MM.1S (cell line): ENCODE measurements around the gene KIAA1755.

ENCODE experiments used
- CTCF ChIP-seq: fragments of 300-600 bp; sonication (generic); IDR thresholded peaks from 2 replicates; pipeline ENCODE4 v1.5.1; 2016; ENCODE audit warnings: antibody characterized with exemption, low read length, mixed read lengths
- EZH2 ChIP-seq: fragments of 300-600 bp; sonication (generic); optimal IDR thresholded peaks from 2 replicates; pipeline ENCODE3; 2017; ENCODE audit warnings: low read depth, mild to moderate bottlenecking, antibody characterized with exemption, low read length, mixed read lengths
- EZH2phosphoT487 ChIP-seq: fragments of 300-600 bp; sonication (generic); IDR thresholded peaks from 2 replicates; pipeline ENCODE4 v1.6.1; 2018; ENCODE audit warnings: antibody characterized with exemption, low read length

- TF ChIP-seq CTCF, result no peak
- TF ChIP-seq EZH2, result no peak
- no peak for TF ChIP-seq EZH2phosphoT487
Measured at GRCh38 chr20:38170826-38171674, 89.5 kb downstream of the KIAA1755 start.
